HG03159 (cell line): ENCODE measurements around the gene THUMPD1.
"Not testable (repeated sequence)": the region's sequence is repeated elsewhere in the genome, so short reads cannot be mapped to it uniquely, and the experiment has no call there.

ENCODE experiments used
- ATAC-seq: cut with Tn5 transposase; IDR thresholded peaks from one replicate; pipeline ENCODE4 v1.9.1; 2021; ENCODE audit warnings: mild to moderate bottlenecking, moderate library complexity; ENCODE audit not compliant: unreplicated experiment

Gene THUMPD1

DNA sequence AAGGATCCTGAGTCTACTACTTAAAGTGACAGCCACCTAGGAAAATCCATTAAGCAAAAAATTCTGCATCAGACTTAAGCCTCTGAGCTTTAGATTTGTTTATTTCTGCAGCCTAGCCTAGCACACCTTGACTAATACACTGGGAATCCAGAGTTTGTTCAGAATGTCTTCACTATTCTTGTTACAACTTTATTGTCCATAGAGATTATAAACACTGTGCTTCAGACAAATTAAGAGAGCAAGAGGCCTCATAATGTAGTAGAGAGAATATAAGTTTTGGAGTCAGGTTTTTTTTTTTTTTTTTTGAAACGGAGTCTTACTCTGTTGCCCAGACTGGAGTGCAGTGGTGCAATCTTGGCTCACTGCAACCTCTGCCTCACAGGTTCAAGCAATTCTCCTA lies 8.9 kb upstream of the THUMPD1 start:
- no peak for ATAC-seq

DNA sequence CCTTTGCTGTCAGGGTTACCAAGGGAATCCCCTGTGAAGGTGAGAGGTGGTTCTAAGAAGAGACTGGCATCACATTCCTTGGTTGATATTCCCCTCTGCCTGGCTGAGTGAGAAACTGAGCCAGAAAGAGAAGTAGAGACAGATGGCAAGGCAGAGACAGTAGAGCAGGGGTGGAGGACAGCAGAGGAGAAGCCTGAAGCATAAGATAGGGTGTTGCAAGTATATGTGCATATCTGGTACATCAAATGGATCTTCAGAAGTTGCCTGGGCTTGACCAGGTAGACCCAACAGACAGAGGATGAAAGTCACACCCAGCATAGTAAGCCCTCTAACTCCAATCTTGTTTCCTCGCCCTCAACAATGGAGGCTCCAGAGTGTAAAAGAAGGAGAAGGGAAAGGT lies 7.9 kb upstream of the THUMPD1 start:
- ATAC-seq: no peak

DNA sequence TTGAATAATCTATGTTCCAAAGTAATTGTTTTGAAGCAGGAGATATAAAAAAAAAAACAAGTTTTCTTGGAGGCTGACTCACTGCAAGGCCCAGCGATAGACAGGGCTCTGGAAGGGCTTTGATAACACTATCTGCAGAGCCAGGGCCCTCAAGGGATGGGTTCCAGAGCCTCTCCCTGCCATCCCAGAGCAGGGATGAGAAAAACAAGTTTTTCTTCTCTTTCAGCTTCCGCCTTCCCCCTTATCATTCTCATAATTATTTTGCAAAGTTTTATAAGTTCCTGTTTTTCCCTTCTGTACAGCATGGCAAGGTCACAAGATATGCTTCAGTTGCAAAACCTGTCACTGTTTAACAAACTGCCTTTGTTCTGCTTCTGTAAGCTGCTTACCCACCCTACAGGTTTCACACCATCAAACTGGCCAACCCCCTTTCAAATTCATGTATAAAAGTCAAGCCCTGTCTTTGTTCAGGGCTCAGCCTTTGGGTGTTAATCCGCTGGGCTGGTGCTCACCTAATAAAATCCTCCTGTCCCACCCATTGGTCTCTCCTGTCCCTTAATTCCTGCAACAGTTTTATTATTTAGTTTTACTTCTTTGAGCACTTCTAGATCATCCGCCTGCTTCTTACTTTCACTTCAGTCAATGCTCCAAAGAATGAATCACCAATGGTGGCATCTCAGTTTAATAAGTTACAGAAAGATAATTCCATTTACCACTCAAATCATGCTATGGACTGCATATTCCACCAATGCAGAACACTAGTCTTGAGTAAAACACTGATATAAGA lies 5.6 kb upstream of the THUMPD1 start:
- no peak for ATAC-seq

DNA sequence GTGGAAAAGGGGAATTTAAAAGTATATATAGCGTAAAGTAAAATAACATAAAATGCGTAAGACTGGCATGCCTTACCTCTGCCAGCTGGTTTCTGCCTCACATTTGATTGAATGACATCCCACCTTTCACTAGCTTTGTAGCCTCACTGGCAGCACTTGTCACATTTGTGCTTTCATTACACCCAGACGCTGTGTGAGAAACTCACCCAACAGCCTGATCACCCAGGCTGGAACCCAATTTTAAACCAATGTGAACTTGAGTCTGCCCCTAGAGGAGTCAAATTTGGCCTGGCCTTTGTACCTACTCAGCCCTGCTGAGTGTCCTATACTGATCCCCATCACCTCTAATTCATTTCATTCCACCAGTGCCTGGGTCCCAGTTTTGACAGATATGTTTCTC lies 4.8 kb upstream of the THUMPD1 start:
- ATAC-seq: no peak

DNA sequence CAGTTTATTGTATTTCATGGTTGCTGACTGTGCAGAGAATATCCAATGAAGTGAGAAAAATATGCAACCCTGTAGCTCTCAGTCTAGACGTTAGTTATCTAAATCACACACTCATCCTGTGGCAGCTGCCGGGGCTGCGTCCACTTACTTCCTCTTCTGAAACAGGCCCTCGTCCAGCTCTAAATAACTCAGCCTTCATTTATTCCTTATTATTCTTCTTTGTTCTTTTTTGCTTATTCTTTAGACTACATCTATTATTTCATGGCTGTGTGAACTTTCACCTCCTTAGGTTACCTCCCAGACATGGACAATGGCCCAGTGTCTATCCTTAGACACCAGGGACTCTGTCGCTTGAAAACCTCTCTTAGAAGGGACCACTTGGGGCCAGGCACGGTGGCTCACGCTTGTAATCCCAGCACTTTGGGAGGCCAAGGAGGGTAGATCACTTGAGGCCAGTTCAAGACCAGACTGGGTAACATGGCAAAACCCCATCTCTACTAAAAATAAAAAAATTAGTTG lies 3.4 kb upstream of the THUMPD1 start:
- ATAC-seq: no peak

DNA sequence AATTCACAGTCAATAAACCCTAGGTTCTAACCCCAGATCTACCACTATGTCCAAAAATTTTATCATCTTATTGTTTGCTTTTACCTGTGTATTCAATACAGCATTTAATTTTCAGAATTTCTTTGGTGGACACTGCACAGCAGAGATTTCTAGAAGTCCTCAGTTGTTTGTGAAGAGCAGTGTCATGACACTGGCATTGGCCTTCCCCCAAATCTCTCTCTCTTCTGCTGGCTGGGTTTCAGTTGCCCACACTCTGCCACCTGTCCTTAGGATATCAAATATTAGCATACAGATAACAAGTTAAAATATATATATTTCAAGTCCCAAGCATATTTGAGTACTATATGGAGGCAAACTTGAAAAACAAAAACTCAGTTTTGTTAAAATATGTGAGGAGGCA lies 2.0 kb upstream of the THUMPD1 start:
- ATAC-seq: no peak

DNA sequence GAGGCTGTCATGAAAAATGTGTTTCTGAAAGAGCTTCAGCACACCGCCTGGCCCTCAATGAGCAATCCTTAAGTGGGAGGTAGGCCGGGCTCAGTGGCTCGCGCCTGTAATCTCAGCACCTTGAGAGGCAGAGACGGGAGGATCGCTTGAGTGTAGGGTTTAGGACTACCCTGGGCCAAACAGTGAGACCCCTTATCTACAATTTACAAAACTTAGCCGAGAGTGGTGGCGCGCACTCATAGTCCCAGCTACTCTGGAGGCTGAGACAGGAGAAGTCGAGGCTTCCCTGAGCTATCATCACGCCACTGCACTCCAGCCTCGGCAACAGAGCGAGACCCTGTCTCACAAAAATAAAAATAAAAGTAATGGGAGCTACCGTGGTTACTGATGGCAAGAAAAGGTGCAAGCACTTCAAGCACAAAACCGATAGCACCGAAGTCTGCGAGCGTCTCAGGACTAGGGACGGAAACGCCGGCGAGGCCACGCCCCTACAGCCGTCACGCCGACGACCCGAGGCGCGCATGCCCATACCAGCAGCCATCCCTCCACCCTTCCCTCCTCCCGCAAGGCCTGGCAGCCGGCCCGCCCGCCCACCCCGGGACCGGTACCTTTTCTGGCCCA lies 607 bp downstream of the THUMPD1 start:
- ATAC-seq: peak; percentile 87

DNA sequence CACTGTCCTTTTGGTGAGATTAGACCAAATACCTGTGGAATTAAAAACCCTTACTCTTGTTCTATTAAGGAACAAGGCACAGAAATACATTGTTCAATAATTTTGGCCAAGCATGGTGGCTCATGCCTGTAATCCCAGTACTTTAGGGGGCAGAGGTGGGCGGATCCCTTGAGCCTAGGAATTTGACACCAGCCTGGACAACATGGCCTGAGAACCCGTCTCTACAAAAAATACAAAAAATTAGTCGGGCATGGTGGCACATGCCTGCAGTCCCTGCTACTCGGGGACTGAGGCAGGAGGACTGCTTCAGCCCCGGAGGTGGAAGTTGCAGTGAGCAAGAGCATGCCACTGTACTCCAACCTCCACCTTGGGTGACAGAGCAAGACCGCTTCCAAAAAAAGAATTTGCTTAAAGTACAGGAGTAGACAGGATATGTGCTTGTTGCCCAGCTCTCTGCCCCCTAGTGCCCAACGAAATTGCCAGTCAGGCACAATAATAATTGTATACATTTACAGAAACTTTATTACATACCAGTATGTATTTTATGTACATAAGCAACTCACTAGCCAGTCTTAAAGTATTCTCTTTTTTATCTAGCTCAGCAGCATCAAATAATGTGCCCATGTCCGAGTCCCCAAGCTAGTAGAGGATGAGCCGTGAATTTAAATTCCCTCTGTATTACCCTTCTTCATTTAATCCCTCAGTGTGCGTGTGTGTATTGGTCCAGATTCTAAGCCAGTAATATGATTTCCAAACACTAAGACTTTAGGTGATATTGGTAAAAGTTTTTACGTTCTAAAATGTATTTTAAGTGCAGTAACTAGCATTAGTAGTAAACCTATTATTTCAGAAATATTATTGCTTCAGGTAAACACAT lies 1.4 kb downstream of the THUMPD1 start:
- no peak for ATAC-seq

DNA sequence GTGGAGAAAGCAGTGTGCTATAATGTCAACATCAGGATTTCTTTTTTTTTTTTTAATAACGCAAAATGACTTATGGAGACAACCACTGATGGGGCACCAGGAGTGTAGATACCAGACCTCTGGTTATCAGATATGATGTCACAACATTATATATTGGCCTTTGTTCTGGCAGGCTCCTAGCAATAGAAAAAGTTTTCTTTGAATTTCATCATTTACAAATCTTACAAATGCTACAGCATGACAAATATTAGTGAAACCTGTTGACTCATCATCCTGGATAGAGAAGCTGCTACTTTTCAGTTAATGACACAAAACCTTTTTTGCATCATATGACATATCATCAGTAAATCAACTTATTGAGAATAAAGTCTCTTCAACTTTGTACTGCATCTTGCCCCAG lies 6.1 kb downstream of the THUMPD1 start:
- no peak for ATAC-seq

DNA sequence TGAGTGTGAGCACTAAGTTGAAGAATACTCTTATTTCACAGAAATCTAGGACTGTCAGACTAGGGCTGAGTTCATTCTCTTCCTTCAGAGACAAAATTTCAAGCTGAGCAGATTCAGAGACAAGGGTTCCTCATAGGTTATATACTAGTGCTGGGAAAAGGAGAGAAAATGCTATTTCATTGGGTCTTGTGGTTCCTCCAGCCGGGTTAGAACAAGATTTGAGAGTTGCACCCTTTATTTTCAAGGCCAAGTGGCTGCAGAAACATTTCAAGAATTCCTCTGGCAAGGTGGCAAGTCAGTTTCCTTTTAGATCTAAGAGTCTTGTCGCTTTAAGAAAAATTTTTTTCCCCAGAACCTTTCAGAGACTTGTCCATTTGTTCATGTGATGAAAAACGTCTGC lies 6.8 kb downstream of the THUMPD1 start:
- ATAC-seq: no peak

DNA sequence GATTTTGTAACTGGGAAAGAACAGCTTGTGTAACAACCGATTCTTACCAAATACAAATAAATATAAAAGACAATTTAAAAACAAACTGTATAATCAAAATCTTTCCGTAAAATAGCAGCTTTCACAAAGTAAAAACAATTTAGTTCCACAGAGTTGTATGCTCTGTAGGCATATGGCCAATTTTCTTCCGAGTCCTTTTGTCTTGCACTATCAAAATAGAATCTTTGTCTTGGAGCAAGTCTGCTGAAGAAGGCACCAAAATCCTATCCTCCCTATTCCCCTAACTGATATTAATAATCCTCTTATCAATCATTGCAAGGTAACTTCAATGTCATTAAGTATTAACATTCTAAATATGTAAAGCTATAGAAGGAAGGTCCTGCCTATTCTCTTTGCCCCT lies 7.6 kb downstream of the THUMPD1 start:
- ATAC-seq: no peak

DNA sequence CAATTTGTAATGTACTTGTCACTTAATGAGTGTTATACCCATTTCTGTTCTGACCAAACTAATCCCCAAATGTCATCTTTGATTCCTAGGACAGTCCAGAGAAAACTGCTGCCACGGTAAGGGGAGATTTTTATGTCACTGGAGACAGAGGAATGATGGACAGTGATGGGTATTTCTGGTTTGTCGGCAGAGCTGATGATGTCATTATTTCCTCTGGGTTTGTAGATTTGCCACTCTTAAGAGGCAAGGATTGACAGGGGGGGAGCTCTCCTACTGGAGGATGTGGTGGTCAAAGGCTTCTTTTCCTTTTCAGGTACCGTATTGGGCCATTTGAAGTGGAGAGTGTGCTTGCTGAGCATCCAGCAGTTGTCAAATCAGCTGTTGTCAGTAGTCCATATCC lies 12.5 kb downstream of the THUMPD1 start:
- no peak for ATAC-seq

DNA sequence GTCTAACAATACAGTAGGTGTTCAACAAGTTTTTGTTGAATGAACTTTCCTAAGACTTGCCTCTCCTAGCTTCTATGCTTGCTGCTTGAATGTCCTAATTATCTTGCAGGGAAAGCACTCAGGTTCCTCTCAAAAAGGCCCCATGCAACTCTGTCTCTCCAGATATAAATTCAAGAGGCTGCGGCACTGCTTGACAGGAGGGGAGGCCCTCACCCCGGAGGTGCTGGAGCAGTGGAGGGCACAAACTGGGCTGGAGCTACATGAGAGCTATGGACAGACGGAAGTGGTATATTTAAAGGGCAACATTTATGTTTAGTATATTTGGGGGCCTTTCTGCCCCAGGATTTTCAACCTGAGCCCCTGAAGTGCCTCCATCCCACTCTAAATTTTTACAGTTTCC lies 14.4 kb downstream of the THUMPD1 start:
- ATAC-seq: no peak

DNA sequence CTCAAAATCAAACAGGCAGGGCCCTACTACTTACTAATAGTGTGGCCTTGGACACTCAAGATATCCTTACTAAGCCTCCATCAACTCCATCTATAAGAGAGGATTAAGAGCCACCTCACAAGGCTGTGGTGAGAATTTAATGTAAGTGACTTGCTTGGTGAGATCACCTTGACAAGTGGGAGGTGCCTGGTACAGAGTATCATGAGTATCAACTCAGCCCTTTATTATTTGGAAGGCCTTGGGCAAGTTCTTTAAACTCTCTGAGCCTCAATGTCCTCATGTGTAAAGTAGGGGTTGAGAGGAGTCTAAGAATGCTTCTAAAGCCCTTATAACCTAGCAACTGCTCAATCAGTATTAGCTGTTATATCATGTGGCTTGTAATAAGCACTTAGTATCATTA lies 15.0 kb downstream of the THUMPD1 start:
- no peak for ATAC-seq

DNA sequence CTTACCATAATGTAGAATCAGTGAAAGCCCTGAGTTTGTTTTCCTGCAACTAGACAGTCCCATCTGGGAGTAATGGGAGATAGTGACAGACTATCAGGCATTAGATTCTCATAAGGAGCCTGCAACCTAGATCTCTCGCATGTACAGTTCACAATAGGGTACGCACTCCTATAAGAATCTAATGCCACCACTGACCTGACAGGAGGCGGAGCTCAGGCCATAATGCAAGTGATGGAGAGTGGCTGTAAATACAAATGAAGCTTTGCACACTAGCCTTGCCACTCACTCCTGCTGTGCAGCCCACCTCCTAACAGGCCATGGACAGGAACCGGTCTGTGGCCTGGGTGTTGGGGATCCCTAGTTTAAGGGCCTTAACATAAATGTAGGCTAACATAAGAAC lies 21.4 kb downstream of the THUMPD1 start:
- no peak for ATAC-seq

DNA sequence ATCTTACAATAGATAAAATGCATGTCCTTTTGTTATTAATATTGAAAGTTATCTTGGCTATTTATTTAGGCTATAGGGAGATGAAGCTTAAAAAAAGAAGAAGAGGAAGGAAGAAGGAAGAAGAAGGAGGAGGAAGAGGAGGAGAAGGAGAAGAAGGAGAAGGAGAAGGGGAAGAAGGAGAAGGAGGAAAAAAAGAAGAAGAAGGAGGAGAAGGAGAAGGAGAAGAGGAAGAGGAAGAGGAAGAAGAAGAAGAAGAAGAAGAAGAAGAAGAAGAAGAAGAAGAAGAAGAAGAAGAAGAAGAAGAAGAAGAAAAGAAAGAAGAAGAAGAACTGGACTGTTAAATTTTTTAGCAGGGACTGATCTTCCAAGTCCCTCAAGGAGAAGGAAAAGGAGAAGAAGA lies 23.9 kb downstream of the THUMPD1 start:
- not testable (repeated sequence) for ATAC-seq

DNA sequence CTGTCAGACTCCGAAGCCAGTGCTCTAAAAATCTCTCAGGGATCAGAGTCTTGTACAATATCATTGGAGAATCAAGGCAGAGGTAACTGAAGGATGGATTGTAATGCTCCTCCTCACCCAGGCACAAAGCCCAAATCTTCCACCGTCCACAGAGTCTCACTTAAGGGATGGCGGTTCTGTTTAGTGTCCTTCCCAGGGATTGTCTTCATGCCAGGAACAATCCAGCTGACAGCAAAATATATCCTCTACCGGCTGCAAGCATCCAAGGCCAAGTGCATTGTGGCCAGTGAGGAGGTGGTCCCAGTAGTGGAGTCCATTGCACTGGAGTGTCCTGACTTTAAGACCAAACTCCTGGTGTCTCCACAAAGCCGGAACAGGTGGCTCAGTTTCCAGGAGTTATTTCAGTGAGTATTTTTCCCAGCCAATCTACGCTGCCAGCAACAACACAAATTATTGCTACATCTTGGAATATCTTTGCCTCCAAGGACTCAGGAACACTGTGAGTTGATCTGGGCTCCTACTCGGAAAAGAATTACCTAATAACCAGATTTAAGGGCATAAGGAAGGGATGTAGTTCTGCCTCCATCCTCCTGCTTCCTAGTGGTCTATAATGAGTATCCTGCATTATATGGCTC lies 30.2 kb downstream of the THUMPD1 start:
- no peak for ATAC-seq

DNA sequence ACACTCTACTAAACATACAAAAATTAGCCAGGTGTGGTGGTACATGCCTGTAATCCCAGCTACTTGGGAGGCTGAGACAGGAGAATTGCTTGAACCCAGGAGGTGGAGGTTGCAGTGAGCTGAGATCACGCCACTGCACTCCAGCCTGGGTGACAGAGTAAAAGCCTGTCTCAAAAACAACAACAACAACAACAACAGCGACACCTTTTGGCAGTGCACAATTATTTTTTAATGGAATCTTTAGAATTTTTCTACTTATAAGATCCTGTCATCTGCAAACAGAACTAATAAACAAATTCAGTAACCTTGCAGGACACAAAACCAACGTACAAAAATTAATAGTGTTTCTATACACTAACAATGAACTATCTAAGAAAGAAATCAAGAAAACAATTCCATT lies 33.5 kb downstream of the THUMPD1 start:
- not testable (repeated sequence) for ATAC-seq

DNA sequence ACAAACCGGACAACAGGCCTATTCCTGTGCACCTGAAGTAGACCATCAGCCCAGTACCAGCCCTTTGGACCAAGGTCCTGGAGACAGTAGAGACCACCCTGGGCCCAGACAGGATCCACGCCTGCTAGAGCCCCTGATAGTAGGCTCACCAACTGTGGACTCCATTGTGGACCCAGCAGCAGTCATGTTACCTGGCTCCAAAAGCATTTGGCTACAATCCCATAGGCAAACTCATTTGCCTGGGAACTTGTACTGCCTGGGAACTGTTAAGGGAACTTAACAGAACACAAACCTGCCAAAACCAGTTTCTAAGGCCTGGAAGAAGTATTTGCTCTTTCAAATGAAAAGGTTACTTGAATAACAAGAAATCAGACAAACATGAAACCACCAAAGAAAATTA lies 34.2 kb downstream of the THUMPD1 start:
- no peak for ATAC-seq

DNA sequence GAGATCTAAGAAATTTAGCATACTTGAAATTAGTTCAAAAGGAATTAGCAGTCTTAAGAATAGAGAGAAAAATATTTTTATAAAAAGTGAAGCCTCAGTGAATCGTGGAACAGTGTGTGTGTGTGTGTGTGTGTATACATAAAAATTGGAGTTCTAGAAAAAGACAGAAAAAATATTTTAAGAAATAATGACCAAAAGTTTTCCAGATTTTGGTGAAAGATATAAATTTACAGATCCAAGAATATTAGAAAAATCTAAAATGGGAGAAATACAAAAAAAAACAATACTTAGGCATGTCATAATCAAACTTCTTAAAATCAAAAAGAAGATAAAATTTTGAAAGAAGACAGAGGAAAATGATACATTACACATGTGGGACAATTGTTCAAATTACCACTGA lies 35.6 kb downstream of the THUMPD1 start:
- not testable (repeated sequence) for ATAC-seq

DNA sequence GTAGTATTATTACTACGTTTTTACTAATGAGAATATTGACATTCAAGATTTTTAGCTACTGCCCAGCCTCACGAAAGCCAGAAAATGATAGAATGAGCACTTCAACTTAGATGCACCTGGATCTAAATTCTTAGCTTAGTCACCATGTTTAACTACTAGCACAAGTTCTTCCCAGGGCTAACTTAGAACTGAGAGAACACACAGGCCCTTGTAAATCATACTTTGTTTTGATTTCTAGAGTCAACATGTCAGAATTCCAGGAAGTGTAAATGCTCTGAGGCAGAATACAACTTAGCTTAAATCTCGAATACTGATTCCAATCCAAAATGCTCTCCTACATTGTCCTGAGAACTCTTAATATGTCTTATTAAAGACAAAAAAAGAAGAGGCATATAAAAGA lies 37.3 kb downstream of the THUMPD1 start:
- no peak for ATAC-seq
